HG02852 (cell line): ENCODE results near the gene AFDN.

Experiments used
- ATAC-seq: cut with Tn5 transposase; IDR thresholded peaks from one replicate; pipeline ENCODE4 v1.9.1; 2021; ENCODE audit warnings: mild to moderate bottlenecking, moderate library complexity; ENCODE audit not compliant: unreplicated experiment

Gene AFDN

DNA sequence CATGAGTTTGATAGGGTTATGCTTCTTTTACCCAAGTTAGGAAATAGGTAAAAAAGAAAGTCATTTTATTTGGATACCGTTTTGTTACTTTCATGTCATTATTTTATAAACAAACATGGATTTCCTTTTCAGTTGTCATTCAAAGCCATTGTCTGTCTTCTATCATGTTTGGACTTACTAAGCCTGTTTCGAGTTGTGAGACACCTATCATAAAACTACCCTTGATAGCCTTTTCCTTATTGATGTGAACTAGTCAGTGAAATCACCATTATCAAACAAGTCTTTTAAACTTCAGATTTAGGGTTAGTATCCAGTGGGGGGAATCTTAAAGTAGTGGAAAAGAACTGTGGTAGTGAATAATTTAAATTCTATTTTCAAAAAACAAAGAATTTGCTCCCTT, 85.8 kb downstream of the AFDN start:
- no peak for ATAC-seq

- no peak for ATAC-seq
Measured at GRCh38 chr6:167913699-167914098, 87.0 kb downstream of the AFDN start.

GRCh38 chr6:167915139-167915538, 88.4 kb downstream of the AFDN start:
- ATAC-seq: no peak

GRCh38 chr6:167917551-167918154, 90.9 kb downstream of the AFDN start:
- no peak for ATAC-seq

- no peak for ATAC-seq
Measured at GRCh38 chr6:167918548-167919278, 92.0 kb downstream of the AFDN start.

DNA sequence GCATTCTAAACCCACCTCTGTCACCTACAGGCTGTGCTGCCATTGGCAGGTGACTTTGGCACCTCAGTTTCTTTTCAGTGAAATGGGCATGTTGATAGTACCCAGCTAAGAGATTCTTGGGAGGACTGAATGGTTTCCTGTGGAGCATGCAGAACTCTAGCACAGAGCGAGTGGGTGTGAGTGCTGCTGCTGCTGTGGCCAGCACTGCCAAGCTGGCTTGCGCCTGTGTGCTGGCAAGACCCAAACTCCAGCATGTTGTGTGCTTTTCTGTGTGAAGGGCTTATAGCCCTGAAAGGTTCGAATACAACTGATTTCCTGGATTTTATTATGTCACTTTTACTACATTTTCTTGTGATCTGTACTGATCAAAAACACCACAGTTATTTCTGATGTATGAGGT, 92.6 kb downstream of the AFDN start:
- ATAC-seq: no peak

GRCh38 chr6:167920165-167920564, 93.5 kb downstream of the AFDN start:
- ATAC-seq: no peak

DNA sequence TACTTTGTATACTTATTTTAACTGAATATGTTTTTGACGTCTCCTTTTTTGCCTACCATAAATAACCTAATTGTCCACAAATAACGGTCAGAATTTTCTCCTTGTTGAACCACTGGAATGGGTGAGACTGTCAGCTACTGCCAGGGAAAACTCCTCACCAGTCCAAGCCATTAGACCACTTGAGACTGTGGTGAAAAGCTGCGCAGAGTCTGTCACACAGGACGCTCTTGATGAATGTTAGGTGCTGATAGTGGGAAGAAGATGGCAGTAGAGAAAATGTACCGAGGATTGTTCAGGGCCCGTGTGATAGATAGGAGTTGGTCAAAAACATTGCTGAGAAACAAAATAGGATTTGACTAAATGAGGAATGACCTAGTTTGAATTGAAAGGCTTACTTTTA, 95.1 kb downstream of the AFDN start:
- ATAC-seq: no peak

DNA sequence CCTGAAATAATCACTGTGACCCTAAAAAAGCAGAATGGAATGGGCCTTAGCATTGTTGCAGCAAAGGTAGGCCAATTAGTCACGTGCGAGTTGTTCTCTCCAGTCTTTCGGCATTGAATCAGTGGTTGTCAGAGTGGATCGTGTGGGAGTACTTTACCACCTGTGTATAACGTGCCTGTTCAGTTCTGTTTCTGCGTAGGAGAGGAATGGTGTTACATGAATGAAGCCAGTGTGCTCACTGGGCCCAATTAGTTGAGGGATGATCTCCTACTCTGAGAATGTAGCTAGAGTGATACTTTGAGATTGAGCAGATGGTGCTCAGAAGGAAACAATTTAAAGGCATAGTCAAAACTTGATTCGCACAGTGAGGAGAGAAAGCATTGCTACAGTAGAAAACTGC, 98.3 kb downstream of the AFDN start:
- no peak for ATAC-seq

- ATAC-seq: no peak
Measured at GRCh38 chr6:167927246-167927645, 100.5 kb downstream of the AFDN start.

- no peak for ATAC-seq
Measured at GRCh38 chr6:167928111-167928510, 101.4 kb downstream of the AFDN start.

GRCh38 chr6:167930295-167930694, 103.6 kb downstream of the AFDN start:
- ATAC-seq: no peak

DNA sequence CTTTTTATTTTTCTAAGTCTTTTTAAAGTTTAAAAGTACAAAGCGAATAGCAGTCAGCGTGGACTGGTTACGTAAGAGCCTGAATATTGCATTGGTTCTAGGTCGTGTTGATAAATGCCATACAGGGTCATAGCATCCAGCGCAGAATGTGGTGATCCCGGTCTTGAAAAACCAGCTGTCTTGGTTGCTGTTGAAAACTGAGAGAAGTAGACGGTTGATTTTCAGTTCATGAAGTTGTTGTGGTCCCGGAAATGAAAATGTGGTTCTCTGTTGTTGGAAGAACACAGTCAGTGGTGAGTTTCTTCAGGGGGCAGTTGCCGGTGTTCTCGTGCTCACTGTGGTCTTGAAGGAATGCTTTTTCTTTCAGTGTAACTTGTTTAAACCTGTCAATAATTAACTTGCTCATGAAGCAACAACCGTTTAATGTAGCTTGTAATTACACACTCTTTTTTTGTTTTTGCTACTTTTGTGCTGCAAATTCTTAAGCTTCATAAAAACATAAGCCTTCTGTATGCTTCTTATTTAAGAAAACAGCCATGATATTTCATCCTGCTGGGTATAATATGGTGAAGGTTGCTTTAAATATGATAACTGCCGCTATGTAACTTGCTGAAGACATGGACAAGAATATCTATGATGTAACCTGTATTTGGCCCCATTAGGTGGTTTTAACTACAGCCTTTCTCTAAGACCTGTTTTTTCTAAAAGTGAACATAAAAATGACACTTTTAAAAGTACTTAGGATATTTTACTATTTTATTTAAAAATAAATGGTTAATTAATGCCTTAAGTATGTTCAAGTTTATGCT, 106.0 kb downstream of the AFDN start:
- no peak for ATAC-seq

- no peak for ATAC-seq
Measured at GRCh38 chr6:167933290-167933689, 106.6 kb downstream of the AFDN start.

- ATAC-seq: no peak
Measured at GRCh38 chr6:167933847-167934246, 107.1 kb downstream of the AFDN start.

- no peak for ATAC-seq
Measured at GRCh38 chr6:167934426-167934864, 107.7 kb downstream of the AFDN start.

GRCh38 chr6:167936051-167936450, 109.3 kb downstream of the AFDN start:
- no peak for ATAC-seq

DNA sequence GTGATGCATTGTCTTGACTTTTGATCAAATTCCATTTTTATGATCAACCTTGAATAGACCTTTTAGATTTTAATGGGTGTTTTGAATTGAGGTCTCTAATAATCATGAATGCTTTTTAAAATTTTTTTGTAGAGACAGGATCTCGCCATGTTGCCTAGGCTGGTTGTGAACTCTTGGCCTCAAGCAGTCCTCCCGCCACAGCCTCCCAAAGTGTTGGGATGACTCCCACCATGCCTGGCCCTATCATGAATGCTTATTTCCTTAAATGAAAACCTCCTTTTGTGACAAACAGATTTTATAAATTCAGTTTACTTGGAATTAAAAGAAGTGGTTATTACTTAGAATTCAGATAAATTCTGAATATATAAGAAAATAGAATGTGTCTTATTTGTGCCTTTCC, 110.6 kb downstream of the AFDN start:
- ATAC-seq: no peak

GRCh38 chr6:167937948-167938911, 111.5 kb downstream of the AFDN start:
- no peak for ATAC-seq

DNA sequence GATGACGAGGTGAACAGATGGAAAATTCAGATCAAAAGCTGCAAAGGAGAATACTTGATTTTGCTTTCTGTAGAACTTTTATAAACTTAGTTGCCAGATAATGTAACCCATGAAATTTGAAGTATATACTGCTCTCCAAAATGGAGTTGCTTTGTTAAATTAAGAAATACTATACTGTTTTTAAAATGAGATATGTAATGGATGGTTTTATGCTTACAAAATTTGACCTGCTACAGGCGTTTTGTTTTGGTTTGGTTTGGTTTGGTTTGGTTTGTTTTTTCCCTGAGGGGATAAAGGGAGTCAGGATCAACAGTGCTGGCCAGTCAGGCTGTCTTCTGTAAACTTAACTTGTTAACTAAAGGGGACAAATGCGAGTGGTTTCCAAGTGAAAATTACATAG, 115.1 kb downstream of the AFDN start:
- no peak for ATAC-seq

GRCh38 chr6:167944130-167944529, 117.4 kb downstream of the AFDN start:
- ATAC-seq: no peak
